ENCODE results near the gene CDK19. TPM values are rescaled to one million over a fixed set of nuclear protein-coding genes. Genes with fewer than 3 reads are reported as not detected.

Gene CDK19
- total and polyA plus RNA-seq, 2 of the 13 experiments (the other 11 are each of a cell fraction or from before 2014, with no cell fraction given), result 13.4 to 27.0 TPM

GRCh38 chr6:110746680-110747079 lies 68.6 kb downstream of the CDK19 start (continued):
- TF ChIP-seq ZFP36L2 (CRISPR knock-in tag; IDR thresholded peaks at IDR 0.05), result no peak
- TF ChIP-seq KDM5B (CRISPR knock-in tag; IDR thresholded peaks at IDR 0.05; ENCODE audit: borderline replicate concordance), result no peak
- TF ChIP-seq NR3C1 (CRISPR knock-in tag; IDR thresholded peaks at IDR 0.05), result no peak
- TF ChIP-seq EHMT2 (IDR thresholded peaks at IDR 0.05; ENCODE audit: borderline replicate concordance, low read depth, low read length), result peak; percentile 63; the same call in 1 of the 2 replicates
- TF ChIP-seq ZNF280B (CRISPR knock-in tag; IDR thresholded peaks at IDR 0.05; ENCODE audit: borderline replicate concordance), result no peak
- TF ChIP-seq ARID2 (CRISPR knock-in tag; IDR thresholded peaks at IDR 0.05; ENCODE audit: borderline replicate concordance), result peak; percentile 61; the same call in 1 of the 2 replicates
- TF ChIP-seq ZGPAT (CRISPR knock-in tag; IDR thresholded peaks at IDR 0.05), result peak; percentile 42; the same call in 1 of the 2 replicates
- TF ChIP-seq SCMH1 (CRISPR knock-in tag; IDR thresholded peaks at IDR 0.05; ENCODE audit: borderline replicate concordance), result no peak
- no peak for TF ChIP-seq MXD3 (CRISPR knock-in tag; IDR thresholded peaks at IDR 0.05)
- TF ChIP-seq ZFYVE20 (CRISPR knock-in tag; IDR thresholded peaks at IDR 0.05; ENCODE audit: borderline replicate concordance, low read depth), result no peak
- TF ChIP-seq ZNF136 (CRISPR knock-in tag; IDR thresholded peaks at IDR 0.05; ENCODE audit: low read depth), result no peak
- TF ChIP-seq CCDC6 (CRISPR knock-in tag; IDR thresholded peaks at IDR 0.05), result 0 out of 2 replicates have a peak, but pooled peaks have one; percentile 26
- peak; percentile 67; the same call in 1 of the 2 replicates for TF ChIP-seq CREM (IDR thresholded peaks at IDR 0.05)
- no peak for TF ChIP-seq CREM (CRISPR knock-in tag; IDR thresholded peaks at IDR 0.05)
- TF ChIP-seq CSRNP2 (CRISPR knock-in tag; conservative IDR thresholded peaks at IDR 0.05; ENCODE audit: low read depth), result no peak
- TF ChIP-seq SMARCE1 (IDR thresholded peaks at IDR 0.05; ENCODE audit: borderline replicate concordance), result no peak
- no peak for TF ChIP-seq SOX6 (IDR thresholded peaks at IDR 0.05)
- TF ChIP-seq SOX6 (CRISPR knock-in tag; IDR thresholded peaks at IDR 0.05), result peak; percentile 98
- TF ChIP-seq HNF4A (CRISPR knock-in tag; IDR thresholded peaks at IDR 0.05), result peak; percentile 57
- TF ChIP-seq ISL2 (CRISPR knock-in tag; IDR thresholded peaks at IDR 0.05), result peak; percentile 71
- TF ChIP-seq HOXD1 (CRISPR knock-in tag; IDR thresholded peaks at IDR 0.05), result no peak
- TF ChIP-seq HIC2 (CRISPR knock-in tag; IDR thresholded peaks at IDR 0.05; ENCODE audit: low read depth), result no peak
- no peak for TF ChIP-seq ONECUT2 (CRISPR knock-in tag; IDR thresholded peaks at IDR 0.05)
- TF ChIP-seq ZNF331 (CRISPR knock-in tag; IDR thresholded peaks at IDR 0.05), result peak; percentile 63; the same call in 1 of the 2 replicates

All from HepG2 (cell line).